Ishikawa (cell line): ENCODE data around the gene CORO1C.

ENCODE experiments used
- CEBPB ChIP-seq: IDR thresholded peaks from 2 replicates; pipeline ENCODE4 v1.6.1; 2012
- CREB1 ChIP-seq: IDR thresholded peaks from 2 replicates; pipeline ENCODE4 v1.6.1; 2012; ENCODE audit warnings: low read depth
- EGR1 ChIP-seq: IDR thresholded peaks from 2 replicates; pipeline ENCODE4 v1.6.1; 2012
- EP300 ChIP-seq: IDR thresholded peaks from 2 replicates; pipeline ENCODE4 v1.6.1; 2012; ENCODE audit warnings: borderline replicate concordance
- FOXM1 ChIP-seq: IDR thresholded peaks from 2 replicates; pipeline ENCODE4 v1.6.1; 2012; ENCODE audit warnings: low read depth, borderline replicate concordance
- MAX ChIP-seq: IDR thresholded peaks from 2 replicates; pipeline ENCODE4 v1.6.1; 2012
- NFIC ChIP-seq: IDR thresholded peaks from 2 replicates; pipeline ENCODE4 v1.6.1; 2012
- RAD21 ChIP-seq: IDR thresholded peaks from 2 replicates; pipeline ENCODE4 v1.6.1; 2012; ENCODE audit warnings: low read depth
- REST ChIP-seq: IDR thresholded peaks from 2 replicates; pipeline ENCODE4 v1.6.1; 2012; ENCODE audit warnings: low read depth, mild to moderate bottlenecking
- TAF1 ChIP-seq: IDR thresholded peaks from 2 replicates; pipeline ENCODE4 v1.6.1; 2012; ENCODE audit warnings: low read depth, mild to moderate bottlenecking
- TCF12 ChIP-seq: IDR thresholded peaks from 2 replicates; pipeline ENCODE4 v1.6.1; 2012; ENCODE audit warnings: low read depth
- TEAD4 ChIP-seq: IDR thresholded peaks from 2 replicates; pipeline ENCODE4 v1.6.1; 2012
- USF1 ChIP-seq: IDR thresholded peaks from 2 replicates; pipeline ENCODE4 v1.6.1; 2012
- YY1 ChIP-seq: IDR thresholded peaks from 2 replicates; pipeline ENCODE4 v1.6.1; 2012; ENCODE audit warnings: low read depth
- ZBTB7A ChIP-seq: IDR thresholded peaks from 2 replicates; pipeline ENCODE4 v1.6.1; 2012; ENCODE audit warnings: low read depth

CORO1C gene

GRCh38 chr12:108671110-108671509 lies 60.2 kb downstream of the CORO1C start:
- no peak for TF ChIP-seq RAD21
- TF ChIP-seq NFIC, result no peak
- no peak for TF ChIP-seq EGR1
- TF ChIP-seq FOXM1, result no peak
- no peak for TF ChIP-seq CEBPB
- no peak for TF ChIP-seq TEAD4
- TF ChIP-seq YY1, result no peak
- no peak for TF ChIP-seq ZBTB7A
- TF ChIP-seq EP300, result no peak
- no peak for TF ChIP-seq TCF12
- no peak for TF ChIP-seq CREB1
- no peak for TF ChIP-seq MAX
- TF ChIP-seq USF1, result no peak
- no peak for TF ChIP-seq REST
- no peak for TF ChIP-seq TAF1

GRCh38 chr12:108670066-108670631 lies 61.2 kb downstream of the CORO1C start:
- TF ChIP-seq REST, result no peak
- TF ChIP-seq FOXM1, result no peak
- TF ChIP-seq CEBPB, result no peak
- no peak for TF ChIP-seq YY1
- TF ChIP-seq CREB1, result no peak

GRCh38 chr12:108668542-108668941 lies 62.8 kb downstream of the CORO1C start:
- TF ChIP-seq MAX (no peak), ZBTB7A (no peak), TCF12 (no peak), YY1 (no peak), CEBPB (no peak), FOXM1 (no peak), USF1 (no peak), TAF1 (no peak), RAD21 (no peak), REST (no peak), CREB1 (no peak), EGR1 (no peak), TEAD4 (no peak), NFIC (no peak), EP300 (no peak)

- TF ChIP-seq EP300 (no peak), TAF1 (no peak)
Observed at GRCh38 chr12:108668063-108668462, 63.3 kb downstream of the CORO1C start.

- TF ChIP-seq RAD21, result no peak
- TF ChIP-seq EGR1, result no peak
- no peak for TF ChIP-seq NFIC
- TF ChIP-seq USF1, result no peak
- TF ChIP-seq TAF1, result no peak
- no peak for TF ChIP-seq REST
- no peak for TF ChIP-seq MAX
- TF ChIP-seq EP300, result no peak
- no peak for TF ChIP-seq CREB1
- no peak for TF ChIP-seq CEBPB
- no peak for TF ChIP-seq TEAD4
- no peak for TF ChIP-seq TCF12
Observed at GRCh38 chr12:108667349-108667748, 64.0 kb downstream of the CORO1C start.
